ENCODE results near the gene B3GALNT1.
A peak's percentile ranks its signal among the peaks of the same experiment; 100 is the strongest.

The B3GALNT1 gene, protein sequence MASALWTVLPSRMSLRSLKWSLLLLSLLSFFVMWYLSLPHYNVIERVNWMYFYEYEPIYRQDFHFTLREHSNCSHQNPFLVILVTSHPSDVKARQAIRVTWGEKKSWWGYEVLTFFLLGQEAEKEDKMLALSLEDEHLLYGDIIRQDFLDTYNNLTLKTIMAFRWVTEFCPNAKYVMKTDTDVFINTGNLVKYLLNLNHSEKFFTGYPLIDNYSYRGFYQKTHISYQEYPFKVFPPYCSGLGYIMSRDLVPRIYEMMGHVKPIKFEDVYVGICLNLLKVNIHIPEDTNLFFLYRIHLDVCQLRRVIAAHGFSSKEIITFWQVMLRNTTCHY

DNA sequence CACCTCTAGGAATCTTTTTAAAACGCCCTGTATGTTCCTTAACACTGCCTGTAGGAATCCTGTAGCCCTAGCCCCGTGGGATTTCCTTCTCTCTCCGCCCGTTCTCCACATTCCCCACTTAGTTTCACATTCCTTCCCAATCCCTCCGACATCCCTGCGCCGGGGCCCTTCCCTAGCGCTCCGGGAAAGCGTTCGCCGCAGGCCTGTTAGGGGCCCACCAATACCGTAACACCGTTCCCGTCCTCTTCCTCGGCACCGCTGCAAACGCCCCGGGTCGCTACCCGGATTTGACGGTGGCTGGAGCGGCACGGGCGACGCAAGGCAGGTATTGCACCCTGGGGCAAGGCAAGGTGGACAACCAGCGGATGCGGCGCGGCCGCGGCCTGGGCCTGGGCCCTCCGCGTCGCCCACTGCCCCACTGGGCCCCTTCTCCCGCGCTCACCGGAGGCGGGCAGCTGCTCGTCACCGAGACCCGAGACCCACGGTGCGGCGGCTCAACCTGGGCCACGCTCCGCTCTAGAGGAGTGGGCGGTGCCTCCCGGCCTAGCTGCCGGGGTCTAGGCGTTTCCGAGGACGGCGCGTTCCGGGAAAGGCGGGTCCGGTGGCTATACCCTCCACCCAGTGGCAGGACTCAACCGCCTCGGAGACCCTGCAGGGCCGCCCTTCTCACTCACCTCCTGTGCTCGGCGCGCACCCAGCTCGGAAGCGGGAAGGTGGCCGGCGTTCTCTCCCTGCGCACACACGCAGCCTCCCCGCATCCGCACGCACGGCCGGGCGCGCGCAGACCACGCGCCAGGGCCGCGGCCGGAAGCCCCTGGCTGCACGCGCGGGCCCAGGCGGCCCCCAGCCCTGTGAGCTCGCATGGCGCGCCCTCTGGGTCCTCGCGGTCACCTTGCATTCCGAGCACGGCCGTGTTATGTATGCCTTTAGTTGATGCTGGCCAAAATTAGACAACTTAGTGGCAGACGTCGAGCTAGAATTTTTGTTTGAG is at the start of gene B3GALNT1:
TSS of gene B3GALNT1 (minus strand) at position 789 of the 991 bp plus-strand sequence. CDS start 18,595 bp downstream, outside the sequence.
- peak; percentile 1 for DNase-seq (ENCODE audit: low read depth)

DNA sequence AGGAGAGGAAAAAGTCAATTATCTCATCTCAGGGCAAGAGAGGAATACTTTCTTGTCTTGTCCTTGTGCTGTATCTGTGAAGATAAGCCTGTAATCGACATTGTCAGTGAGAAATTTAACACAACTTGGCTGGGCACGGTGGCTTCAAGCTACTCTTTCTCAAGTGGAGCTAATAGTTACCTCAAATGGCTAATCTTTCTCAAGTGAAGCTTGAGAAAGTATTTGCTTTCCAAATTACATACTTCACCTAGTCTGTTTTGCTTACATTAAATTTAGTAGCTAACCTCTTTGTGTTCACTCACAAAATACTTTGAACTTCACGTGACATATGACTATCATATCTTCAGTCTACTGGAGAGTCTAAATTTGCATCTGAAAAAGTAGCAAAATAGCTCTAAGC is 48.3 kb upstream of the B3GALNT1 start:
- no peak for DNase-seq (ENCODE audit: low read depth)

DNA sequence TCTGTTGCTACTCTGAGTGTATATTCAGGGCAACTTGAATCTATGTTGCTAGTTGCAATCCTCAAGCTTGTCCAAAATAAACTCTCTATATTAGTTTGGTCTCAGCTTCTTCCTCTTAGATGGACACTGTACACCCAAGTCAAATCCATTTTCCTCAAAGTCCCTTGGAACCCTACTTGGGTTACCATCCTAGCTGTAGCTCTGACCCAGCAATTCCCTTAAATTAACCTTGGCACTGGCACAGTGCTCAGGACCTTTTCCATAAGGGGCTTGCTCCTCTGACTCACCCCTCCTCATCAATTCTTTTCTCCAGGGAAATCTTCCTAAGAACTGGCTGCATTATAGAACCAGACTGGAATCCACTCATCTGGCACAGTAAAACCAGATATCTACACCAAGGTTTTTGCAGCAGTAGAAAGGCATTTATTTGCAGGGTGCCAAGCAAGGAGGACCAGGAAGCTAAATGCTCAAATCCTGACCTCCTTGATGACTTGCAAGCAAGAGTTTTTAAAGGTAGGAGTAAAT is 44.9 kb upstream of the B3GALNT1 start:
- no peak for DNase-seq (ENCODE audit: low read depth)

DNA sequence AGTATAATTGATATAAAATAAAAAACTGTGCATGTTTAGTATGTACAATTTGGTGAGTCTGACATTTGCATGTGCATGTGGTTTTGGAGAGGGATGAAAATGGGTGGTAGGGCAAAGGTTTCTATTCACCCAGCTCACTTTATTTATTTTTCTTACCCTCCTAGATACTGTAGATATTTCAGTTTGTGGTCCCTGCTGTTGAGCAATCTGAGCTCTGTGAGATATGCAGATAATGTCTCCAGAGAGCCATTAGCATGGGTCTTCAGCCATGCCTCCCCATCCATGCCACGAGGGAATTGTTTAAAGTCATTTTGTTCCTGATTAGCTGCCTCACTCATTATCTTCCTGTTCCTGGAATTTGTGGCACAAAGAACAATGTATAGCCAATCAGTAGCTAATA is 44.4 kb upstream of the B3GALNT1 start:
- no peak for DNase-seq (ENCODE audit: low read depth)

DNA sequence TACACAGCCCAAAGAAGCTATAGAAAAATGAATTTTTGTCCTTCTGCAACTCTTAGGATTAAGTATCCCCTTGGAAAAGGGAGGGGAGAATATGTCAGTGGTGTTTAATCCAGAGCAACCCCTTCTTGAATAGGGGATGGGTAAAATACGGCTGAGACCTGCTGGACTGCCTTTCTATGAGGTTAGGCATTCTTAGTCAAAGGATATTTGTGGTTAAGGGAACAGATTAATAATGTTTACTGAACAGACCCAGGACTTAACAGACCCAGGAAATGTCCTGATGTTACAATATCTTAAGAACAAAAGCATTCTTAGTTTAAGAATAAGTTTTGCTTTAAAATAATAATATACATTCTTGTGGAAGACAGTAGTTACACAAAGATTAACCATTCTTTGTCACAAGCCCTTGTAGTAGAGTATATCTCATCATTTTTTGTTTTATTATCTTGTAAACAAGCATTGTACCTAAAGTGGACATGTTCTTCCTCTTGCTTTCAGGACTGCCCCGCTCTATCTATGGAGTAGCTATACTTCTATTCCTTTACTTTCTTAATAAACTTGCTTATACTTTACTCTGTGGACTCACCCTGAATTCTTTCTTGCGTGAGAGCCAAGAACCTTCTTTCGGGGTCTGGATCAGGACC is 43.8 kb upstream of the B3GALNT1 start:
- no peak for DNase-seq (ENCODE audit: low read depth)

DNA sequence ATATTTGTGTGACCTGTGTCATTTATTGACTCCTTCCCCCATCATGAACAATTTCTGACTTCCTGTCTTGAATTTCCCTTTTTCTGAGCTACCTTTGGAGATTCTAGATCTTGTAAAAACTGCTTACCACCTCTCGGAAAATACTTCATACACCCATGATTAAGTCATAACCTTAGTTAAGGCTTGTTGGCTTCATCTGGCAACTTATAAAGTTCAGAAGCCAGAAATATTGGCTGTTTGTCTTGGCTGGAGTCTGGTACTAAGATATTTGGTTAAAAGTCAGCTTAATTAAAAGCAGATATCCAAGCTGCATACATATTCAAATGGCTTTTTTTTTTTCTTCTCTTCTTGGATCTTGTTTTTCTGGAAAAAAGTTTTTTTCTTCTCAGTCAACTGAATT is 37.3 kb upstream of the B3GALNT1 start:
- DNase-seq (ENCODE audit: low read depth), result no peak

DNA sequence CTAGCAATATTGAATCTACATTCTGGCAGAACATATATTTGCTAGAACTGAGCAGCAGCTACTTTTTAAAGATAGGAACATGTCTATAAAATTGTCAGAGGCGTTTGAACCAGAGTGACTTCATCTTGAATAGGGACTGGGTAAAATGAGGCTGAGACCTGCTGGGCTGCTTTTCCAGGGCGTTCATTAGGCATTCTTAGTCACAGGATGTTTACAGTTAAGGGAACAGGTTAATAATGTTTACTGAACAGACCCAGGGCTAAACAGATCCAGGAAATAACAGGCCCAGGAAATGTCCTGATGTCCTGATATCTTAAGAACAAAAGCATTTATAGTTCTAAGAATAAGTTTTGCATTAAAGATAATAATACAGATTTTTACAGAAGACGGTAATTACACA is 34.5 kb upstream of the B3GALNT1 start:
- no peak for DNase-seq (ENCODE audit: low read depth)

DNA sequence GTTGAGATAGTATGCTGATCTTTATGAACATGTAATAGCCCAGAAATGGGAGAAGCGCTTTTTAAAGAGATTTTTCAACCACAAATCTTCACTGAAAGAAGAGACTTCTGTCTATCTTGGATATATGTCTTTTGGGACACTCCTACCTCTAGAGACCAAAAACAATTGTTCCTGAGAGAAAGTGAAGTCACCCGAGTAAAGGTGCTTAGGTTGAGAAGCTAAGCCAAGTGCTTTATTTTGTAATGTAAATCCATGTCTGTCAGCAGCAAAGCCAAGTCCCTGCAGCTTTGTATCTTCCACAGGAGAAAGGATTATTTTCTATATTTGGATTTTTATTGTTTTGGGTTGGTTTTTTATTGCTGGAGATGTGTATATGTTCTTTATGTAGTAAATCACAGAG is 32.1 kb upstream of the B3GALNT1 start:
- DNase-seq (ENCODE audit: low read depth), result no peak

DNA sequence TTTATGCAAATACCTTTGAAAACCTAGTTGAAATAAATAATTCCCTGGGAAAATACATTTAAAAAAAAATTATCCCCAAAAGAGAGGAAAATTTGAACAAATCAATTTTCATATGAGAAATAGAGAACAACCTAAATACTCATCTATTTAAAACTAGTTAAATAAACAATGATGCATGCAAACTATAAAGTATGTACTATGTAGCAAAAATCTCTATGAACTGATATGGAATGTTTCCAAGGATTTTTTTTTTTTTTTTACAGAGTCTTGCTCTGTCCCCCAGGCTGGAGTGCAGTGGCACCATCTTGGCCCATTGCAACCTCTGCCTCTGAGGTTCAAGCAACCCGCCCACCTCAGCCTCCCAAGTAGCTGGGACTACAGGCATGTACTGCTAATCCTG is 27.2 kb upstream of the B3GALNT1 start:
- no peak for DNase-seq (ENCODE audit: low read depth)

DNA sequence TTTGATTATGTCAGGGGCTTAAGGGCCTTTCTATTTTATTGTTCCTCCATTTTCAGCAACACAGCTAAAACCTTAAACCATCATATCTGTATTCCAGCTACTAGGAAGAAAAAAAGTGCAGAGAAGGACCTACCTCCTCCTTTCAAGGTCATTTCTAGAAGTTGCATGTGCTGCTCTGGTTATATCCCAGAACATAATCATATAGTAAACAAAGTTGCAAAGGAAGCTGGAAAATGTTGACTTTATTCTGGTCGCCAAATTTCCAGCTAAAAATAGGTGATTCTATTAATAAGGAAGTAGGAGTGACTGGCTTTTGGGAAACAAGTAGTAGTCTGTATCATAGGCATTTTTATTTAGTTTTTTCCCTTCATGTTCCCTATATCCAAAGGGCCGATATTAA is 21.3 kb upstream of the B3GALNT1 start:
- no peak for DNase-seq (ENCODE audit: low read depth)

DNA sequence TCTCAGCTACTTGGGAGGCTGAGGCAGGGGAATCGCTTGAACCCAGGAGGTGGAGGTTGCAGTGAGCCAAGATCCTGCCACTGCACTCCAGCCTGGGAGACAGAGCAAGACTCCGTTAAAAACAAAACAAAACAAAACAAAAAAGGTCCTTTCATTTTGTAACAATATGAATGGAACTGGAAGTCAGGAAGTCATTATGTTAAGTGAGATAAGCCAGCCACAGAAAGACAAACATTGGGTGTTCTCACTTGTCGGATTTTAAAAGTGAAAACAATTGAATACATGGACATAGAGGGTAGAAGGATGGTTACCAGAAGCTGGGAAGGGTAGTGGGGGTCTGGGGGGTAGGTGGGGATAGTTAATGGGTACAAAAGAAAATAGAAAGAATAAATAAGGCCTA is 12.5 kb upstream of the B3GALNT1 start:
- DNase-seq (ENCODE audit: low read depth), result no peak

DNA sequence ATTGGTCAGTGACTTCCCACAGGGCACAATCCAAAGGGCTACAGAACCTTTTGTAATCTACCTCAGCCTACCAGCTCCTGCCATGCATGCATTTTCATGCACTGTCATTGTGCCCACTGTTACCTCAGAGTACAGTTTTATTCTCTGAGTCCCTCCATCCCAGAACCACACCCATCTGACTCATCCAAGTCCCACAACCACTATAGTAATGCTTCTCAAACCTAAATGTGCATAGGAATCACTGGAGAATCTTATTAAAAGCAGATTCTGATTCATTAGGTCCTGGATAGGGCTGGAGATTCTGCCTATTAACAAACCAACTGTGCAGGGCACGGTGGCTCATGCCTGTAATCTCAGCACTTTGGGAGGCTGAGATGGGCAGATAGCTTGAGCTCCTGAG is 3.7 kb upstream of the B3GALNT1 start:
- no peak for DNase-seq (ENCODE audit: low read depth)

DNA sequence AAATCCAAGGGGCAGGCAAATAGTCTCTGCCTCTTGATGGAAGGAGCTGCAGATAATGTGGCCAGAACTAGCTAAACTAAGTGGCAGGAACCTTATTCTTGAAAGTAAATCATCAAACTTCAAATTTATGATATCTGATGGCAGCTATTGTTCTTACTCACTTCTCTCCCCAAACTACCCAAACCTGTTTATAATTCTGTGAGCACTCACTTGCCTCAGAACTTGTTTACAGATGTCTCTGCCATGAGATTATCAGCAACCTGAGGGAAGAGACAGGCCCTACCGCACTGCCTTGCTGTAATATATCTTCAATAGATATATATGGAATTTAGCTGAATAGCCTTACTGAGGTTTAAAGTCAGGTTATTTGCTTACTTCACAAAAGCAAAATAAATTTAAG is 2.2 kb upstream of the B3GALNT1 start:
- no peak for DNase-seq (ENCODE audit: low read depth)

DNA sequence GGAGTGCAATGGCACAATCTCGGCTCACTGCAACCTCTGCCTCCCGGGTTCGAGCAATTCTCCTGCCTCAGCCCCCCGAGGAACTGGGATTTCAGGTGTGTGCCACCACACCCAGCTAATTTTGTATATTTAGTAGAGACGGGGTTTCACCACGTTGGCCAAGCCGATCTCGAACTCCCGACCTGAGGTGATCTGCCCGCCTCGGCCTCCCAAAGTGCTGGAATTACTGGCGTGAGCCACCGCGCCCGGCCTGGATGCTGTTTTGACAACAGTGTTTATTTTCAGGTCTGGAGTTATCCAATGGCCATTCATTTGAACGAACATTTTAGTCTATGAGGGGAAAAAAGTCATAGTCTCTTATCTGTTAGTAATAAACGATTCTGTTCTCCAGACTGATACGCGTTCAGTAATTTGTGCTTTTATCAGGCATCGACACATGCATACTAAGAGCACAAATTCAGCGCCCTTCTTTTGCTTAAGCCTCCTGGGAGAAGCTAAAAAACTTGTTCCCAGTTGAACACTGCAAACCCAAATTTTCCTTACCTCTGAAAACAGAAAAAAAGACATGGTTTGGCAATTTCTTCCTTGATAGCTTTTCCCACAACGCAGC is 1.3 kb downstream of the B3GALNT1 start:
- no peak for DNase-seq (ENCODE audit: low read depth)

DNA sequence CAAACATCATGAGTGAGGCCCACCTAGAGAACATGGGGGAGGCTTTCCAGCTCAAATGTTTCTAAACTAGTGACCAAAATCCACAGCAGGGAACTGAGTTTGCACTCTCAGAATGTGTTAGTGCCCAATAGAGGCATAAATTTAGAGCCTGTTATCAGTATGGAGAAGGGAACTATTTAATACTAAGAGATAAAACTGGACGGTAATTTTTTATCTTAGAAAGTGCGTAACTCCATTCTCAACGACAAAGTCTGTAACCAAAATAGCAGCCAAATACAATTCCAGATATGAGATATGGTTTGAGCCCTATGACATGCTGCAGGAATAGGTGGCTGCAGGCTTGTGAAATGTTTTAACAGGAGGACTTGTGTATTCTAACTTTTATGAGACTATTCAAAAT is 3.5 kb downstream of the B3GALNT1 start:
- DNase-seq (ENCODE audit: low read depth), result no peak

DNA sequence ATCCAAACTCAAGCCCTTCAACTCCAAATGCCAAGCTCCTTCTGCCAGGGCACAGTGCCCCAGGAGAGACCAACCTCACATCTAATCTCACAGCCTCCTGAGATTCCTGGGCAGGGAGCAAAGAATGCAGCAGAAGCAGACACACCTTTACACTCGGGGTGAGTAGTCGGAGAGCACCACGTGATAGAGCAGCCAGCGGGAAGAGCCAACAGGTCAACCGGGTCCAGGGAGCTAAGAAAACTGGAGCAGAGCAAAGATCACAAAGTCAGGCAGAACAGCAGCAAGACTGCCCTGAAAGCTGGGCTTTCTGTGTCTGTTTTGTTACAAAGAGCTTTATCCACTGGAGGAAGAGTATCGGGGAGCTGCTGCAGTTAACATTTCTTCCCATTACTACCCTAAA is 4.2 kb downstream of the B3GALNT1 start:
- DNase-seq (ENCODE audit: low read depth), result no peak

DNA sequence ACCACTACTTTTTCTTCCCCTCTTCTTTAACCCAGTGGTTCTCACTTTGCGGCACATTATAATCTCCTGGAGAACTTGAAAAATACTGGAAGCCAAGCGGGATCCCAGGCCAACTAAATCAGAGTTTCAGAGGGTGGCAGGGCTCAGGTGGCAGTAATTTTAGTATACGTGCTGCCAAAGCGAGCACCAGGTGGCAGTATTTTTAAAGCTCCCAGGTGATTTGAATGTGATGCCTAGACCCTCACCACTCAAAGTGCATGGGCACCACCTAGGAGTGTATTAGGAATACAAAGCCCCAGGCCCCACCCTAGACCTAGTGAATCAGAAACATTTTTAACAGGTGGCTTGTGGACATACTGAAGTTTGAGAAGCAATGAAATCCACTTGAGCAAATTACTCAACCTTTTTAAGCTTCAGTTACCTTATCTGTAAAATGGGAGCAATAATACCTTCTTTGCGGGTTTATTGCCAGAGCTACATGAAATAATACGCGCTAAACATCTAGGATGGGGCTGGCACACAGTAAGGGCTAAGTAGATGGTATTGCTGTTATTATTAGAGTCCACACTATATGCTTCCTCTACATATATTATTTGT is 8.3 kb downstream of the B3GALNT1 start:
- DNase-seq (ENCODE audit: low read depth), result no peak

DNA sequence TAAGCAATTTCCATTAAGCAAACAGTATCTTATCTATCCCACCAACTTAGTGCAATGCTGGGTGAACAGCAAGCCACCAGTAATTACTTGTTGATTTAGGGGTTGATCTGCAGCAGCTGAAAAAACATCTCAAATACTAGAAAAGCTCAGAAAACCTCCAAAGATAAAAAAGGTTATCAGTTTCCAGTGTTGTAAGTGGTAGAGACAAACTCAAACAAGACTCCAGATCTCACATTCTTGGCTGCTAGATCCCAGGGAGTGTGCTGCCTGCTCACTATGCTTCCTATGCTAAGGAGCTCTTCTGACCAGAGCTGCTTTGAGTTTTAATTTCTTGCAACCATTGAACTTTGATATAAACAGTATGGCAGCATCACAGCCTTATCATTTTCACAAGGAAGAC is 11.3 kb downstream of the B3GALNT1 start:
- no peak for DNase-seq (ENCODE audit: low read depth)

DNA sequence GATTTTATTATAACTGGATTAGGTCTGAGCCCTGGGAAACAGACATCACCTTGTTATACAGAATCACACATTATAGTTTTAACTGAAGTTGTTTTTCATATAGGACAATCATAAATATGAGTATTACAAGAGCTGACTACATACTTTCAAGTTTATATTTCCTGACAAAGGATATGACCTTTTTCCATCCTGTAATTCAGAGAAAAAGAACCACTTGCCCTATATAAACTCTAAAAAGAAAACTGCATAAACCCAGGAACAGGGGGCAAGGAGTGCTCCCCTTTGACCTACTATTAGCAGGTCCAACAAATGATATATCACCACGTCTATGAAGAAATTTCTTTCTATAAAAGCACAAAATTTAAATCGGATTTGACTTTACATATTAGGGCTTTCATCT is 20.9 kb downstream of the B3GALNT1 start:
- DNase-seq (ENCODE audit: low read depth), result no peak

DNA sequence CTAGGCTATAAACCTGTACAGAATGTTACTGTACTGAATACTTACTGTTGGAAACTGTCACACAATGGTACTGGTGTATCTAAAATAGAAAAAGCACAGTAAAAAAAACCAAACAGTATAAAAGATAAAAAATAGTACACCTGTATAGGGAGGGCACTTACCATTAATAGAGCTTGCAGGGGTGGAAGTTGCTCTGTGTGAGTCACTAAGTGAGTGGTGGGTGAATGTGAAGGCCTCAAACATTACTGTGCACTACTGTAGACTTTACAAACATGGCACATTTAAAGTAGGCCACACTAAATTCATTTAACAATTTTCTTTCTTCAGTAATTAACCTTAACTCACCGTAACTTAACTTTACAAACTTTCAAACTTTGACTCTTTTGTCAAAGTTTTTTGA is 22.0 kb downstream of the B3GALNT1 start:
- DNase-seq (ENCODE audit: low read depth), result no peak

DNA sequence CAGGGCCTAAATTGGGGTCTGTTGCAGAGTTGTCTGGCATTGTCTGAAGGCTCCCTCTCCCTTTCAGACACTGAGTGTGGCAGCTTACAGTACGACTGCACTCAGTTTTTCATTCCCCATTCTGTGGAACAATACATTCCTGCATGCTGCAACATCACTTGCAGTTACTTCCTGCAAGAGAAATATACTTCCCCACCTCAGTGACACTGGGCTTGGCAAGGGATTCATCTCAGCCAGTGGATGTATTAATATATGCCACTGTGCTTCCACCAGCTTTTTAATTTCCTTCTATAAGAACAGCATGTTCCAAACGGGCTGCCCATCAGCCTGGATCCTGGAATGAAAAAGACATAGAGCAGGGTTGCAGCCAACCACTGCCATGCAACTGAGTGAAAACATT is 23.1 kb downstream of the B3GALNT1 start:
- no peak for DNase-seq (ENCODE audit: low read depth)

DNA sequence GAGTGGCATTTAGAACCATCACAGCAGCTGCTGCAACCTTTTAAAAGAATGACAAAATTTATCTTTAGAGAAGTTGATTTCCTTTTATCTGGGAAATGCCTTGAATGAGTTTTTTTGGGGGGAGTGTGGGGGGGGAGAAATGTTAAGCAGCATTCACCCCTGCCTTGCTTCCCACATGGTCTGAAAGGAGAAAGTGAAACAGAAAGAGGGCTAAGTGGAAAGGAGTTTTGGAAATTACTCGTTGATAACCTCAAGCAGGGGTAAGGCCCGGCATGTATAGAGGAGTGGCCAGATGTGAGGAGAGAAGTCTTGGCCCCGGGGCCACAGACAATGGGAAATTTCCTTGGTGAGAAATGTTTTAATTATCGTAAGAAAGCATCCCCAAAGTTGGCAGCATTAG is 23.5 kb downstream of the B3GALNT1 start:
- DNase-seq (ENCODE audit: low read depth), result no peak

Measured in stimulated activated CD8-positive, alpha-beta memory T cell treated with anti-CD3 and anti-CD28 coated beads, Interleukin-15, amount 100 ng/mL, for 24 hours (primary cell).